Endothelial cell of hepatic sinusoid (primary cell): Measurements from ENCODE around the gene DAP.
"Not testable (repeated sequence)": the region's sequence is repeated elsewhere in the genome, so short reads cannot be mapped to it uniquely, and the experiment has no call there.

ENCODE experiments used
- in situ Hi-C: cut with HindIII; loops from 2 replicates; pipeline ENCODE4 v1.10.0; 2017; ENCODE audit warnings: low sequenced_read_pairs

DAP gene

GRCh38 chr5:10735569-10736276 is 25.3 kb downstream of the DAP start:
- in situ Hi-C loops: no loop called here

GRCh38 chr5:10734832-10735523 is 26.1 kb downstream of the DAP start:
- in situ Hi-C loops: loop anchor here (5.0 kb wide), 1 partner anchor 48 kb away; no protein-coding TSS in a partner anchor

- in situ Hi-C loops: loop anchor here (5.0 kb wide), 1 partner anchor 47 kb away; no protein-coding TSS in a partner anchor
Measured at GRCh38 chr5:10734037-10734709, 26.9 kb downstream of the DAP start.

GRCh38 chr5:10733426-10733825 is 27.6 kb downstream of the DAP start:
- in situ Hi-C loops: loop anchor here (5.0 kb wide), 1 partner anchor 46 kb away; no protein-coding TSS in a partner anchor

GRCh38 chr5:10731913-10732312 is 29.1 kb downstream of the DAP start:
- in situ Hi-C loops: loop anchor here (5.0 kb wide), 1 partner anchor 45 kb away; no protein-coding TSS in a partner anchor

GRCh38 chr5:10730043-10730351 is 31.0 kb downstream of the DAP start:
- in situ Hi-C loops: loop anchor here (5.0 kb wide), 1 partner anchor 43 kb away; no protein-coding TSS in a partner anchor

GRCh38 chr5:10729320-10730042 is 31.6 kb downstream of the DAP start:
- in situ Hi-C loops: loop anchor here (5.0 kb wide), 1 partner anchor 42 kb away; no protein-coding TSS in a partner anchor

GRCh38 chr5:10728679-10729078 is 32.4 kb downstream of the DAP start:
- in situ Hi-C loops: no loop called here

GRCh38 chr5:10727861-10728260 is 33.2 kb downstream of the DAP start:
- in situ Hi-C loops: no loop called here

GRCh38 chr5:10726913-10727517 is 34.0 kb downstream of the DAP start:
- in situ Hi-C loops: no loop called here

- in situ Hi-C loops: no loop called here
Measured at GRCh38 chr5:10726179-10726912, 34.7 kb downstream of the DAP start.

- in situ Hi-C loops: no loop called here
Measured at GRCh38 chr5:10725636-10726035, 35.4 kb downstream of the DAP start.

- in situ Hi-C loops: no loop called here
Measured at GRCh38 chr5:10724781-10725507, 36.1 kb downstream of the DAP start.

- in situ Hi-C loops: no loop called here
Measured at GRCh38 chr5:10723514-10723913, 37.5 kb downstream of the DAP start.

- in situ Hi-C loops: not testable (repeated sequence)
Measured at GRCh38 chr5:10720766-10721165, 40.3 kb downstream of the DAP start.

- in situ Hi-C loops: no loop called here
Measured at GRCh38 chr5:10719965-10720364, 41.1 kb downstream of the DAP start.

GRCh38 chr5:10718617-10719016 is 42.4 kb downstream of the DAP start:
- in situ Hi-C loops: not testable (repeated sequence)

GRCh38 chr5:10716825-10717224 is 44.2 kb downstream of the DAP start:
- in situ Hi-C loops: not testable (repeated sequence)

- in situ Hi-C loops: no loop called here
Measured at GRCh38 chr5:10715605-10716290, 45.3 kb downstream of the DAP start.
